Measurements from ENCODE around the gene PKN2. TPM values are rescaled to one million over a fixed set of nuclear protein-coding genes. Genes with fewer than 3 reads are reported as not detected.

PKN2 gene
- total RNA-seq (2022; extraction: Qiagen RNA extraction; ENCODE audit: low read depth), result 9.9 to 15.7 TPM (median 14.1 TPM) in 5 replicates

GRCh38 chr1:88683541-88684481 is at the start of gene PKN2:
PKN2 (plus strand) TSS chr1:88684273; CDS start chr1:88684581, 308 bp downstream.

Other genes with a start within 250 kb of the PKN2 start
- 23.9 to 30.3 TPM (median 25.5 TPM) in 5 replicates for gene GTF2B, start 207.3 kb downstream of the PKN2 start, total RNA-seq (2022; extraction: Qiagen RNA extraction; ENCODE audit: low read depth)